ENCODE data around the gene PLSCR5. TPM values are rescaled to one million over a fixed set of nuclear protein-coding genes. Genes with fewer than 3 reads are reported as not detected.

PLSCR5 gene
- total RNA-seq, 1 experiment from 2014 or later: not detected

DNA sequence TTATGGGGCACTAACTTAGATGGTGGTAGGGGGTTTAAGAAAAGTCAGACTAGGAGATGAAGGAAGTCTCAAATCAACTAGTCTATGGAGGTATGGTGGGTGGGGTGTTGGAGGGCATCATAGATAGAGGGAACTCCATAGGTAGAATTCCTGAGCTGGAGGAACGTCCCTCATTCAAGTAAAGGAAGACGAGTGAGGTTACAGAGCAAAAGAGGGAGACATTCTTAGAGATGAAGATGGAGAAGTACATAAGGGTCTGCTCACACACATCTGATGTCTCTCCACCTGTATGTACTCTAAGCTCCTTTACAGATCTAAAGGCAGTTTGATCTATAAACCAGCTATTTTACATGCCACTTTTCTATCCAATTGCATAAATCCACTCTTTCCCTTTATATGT is 62.2 kb downstream of the PLSCR5 start:
- H2AFZ ChIP-seq: no peak overlapping the region
- H3K4me2 ChIP-seq: peak overlapping the region; percentile 77
- H3K27me3 ChIP-seq (ENCODE audit: insufficient read depth, low read depth): no peaks in the 10 kb centered on the region
- peaks cover 26% of the 10 kb centered on the region for H3K4me1 ChIP-seq (replicated peaks; ENCODE audit: insufficient read depth)
- H3K27ac ChIP-seq: peak overlapping the region; percentile 95; the same call in 1 of the 2 replicates
- 0 out of 2 replicates have a peak, but pooled peaks cover 5% of the 10 kb centered on the region for H3K36me3 ChIP-seq (ENCODE audit: low read depth)
- no peaks in the 10 kb centered on the region for H3K9me2 ChIP-seq (ENCODE audit: insufficient read depth)
- TSS peak; percentile 69 for BruUV-seq (replicated peaks)
- H4K20me1 ChIP-seq (ENCODE audit: insufficient read depth): no peaks in the 10 kb centered on the region; the same call in 1 of the 2 replicates
- 0 out of 2 replicates have a peak, but pooled peaks cover 6% of the 10 kb centered on the region for H3F3A ChIP-seq (ENCODE audit: insufficient read depth, low read depth)
- TF ChIP-seq EZH2 (IDR thresholded peaks at IDR 0.05; ENCODE audit: low read depth): no peak
- TF ChIP-seq, protein P1, sequence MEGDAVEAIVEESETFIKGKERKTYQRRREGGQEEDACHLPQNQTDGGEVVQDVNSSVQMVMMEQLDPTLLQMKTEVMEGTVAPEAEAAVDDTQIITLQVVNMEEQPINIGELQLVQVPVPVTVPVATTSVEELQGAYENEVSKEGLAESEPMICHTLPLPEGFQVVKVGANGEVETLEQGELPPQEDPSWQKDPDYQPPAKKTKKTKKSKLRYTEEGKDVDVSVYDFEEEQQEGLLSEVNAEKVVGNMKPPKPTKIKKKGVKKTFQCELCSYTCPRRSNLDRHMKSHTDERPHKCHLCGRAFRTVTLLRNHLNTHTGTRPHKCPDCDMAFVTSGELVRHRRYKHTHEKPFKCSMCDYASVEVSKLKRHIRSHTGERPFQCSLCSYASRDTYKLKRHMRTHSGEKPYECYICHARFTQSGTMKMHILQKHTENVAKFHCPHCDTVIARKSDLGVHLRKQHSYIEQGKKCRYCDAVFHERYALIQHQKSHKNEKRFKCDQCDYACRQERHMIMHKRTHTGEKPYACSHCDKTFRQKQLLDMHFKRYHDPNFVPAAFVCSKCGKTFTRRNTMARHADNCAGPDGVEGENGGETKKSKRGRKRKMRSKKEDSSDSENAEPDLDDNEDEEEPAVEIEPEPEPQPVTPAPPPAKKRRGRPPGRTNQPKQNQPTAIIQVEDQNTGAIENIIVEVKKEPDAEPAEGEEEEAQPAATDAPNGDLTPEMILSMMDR (conservative IDR thresholded peaks at IDR 0.05): no peak
- POLR2A ChIA-PET (ENCODE audit: unreplicated experiment): interaction anchor here (0.6 kb wide), 1 partner anchor 11 kb away, joined by 3 read pairs; no protein-coding TSS in a partner anchor
- peaks cover 41% of the 10 kb centered on the region for H3K79me2 ChIP-seq (ENCODE audit: low read depth)
- H3K9me3 ChIP-seq (ENCODE audit: insufficient read depth, low read depth): no peaks in the 10 kb centered on the region
- CTCF ChIA-PET: no interaction called here
- intact Hi-C loops (cut with micrococcal nuclease; ENCODE audit: unreplicated experiment): loop anchor here (2.0 kb wide), 1 partner anchor 22 kb away; no protein-coding TSS in a partner anchor
- peak overlapping the region; percentile 98 for H3K4me3 ChIP-seq
- DNase-seq: no peak

DNA sequence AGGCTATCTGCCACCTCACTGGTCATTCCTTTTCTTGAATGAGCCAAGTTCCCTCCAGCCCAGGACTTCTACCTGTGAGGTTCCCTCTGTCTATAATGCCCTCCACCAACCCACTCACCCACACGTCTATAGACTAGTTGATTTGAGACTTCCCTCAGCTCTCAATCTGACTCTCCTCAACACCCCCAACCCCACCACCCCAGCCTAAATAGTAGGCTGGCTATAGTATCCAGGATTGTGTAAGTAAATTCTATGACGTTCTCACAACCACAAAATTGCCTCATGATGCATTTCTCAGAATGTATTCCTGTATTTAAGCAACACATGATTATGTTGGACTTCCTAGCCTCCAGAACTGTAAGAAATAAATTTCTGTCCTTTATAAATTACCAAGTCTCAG is 63.0 kb downstream of the PLSCR5 start:
- Histone ChIP-seq H3F3A (ENCODE audit: insufficient read depth, low read depth) (0 out of 2 replicates have a peak, but pooled peaks cover 6% of the 10 kb centered on the region), H3K79me2 (ENCODE audit: low read depth) (peaks cover 49% of the 10 kb centered on the region), H3K27me3 (ENCODE audit: insufficient read depth, low read depth) (no peaks in the 10 kb centered on the region), H4K20me1 (ENCODE audit: insufficient read depth) (no peaks in the 10 kb centered on the region; the same call in 1 of the 2 replicates), H3K9me3 (ENCODE audit: insufficient read depth, low read depth) (no peaks in the 10 kb centered on the region), H3K4me3 (no peak overlapping the region; the same call in 1 of the 2 replicates), H3K36me3 (ENCODE audit: low read depth) (peaks cover 10% of the 10 kb centered on the region; the same call in 1 of the 2 replicates), H2AFZ (no peak overlapping the region), H3K27ac (no peak overlapping the region), H3K4me2 (peak overlapping the region; percentile 77), H3K9me2 (ENCODE audit: insufficient read depth) (no peaks in the 10 kb centered on the region), H3K4me1 (replicated peaks; ENCODE audit: insufficient read depth) (peaks cover 26% of the 10 kb centered on the region)
- CTCF ChIA-PET: no interaction called here
- DNase-seq: no peak
- POLR2A ChIA-PET (ENCODE audit: unreplicated experiment): no interaction called here
- no peak for TF ChIP-seq EZH2 (IDR thresholded peaks at IDR 0.05; ENCODE audit: low read depth)
- TF ChIP-seq, protein P1 (conservative IDR thresholded peaks at IDR 0.05): no peak
- intact Hi-C loops (cut with micrococcal nuclease; ENCODE audit: unreplicated experiment): loop anchor here (2.0 kb wide), 1 partner anchor 21 kb away; no protein-coding TSS in a partner anchor
- no TSS peak for BruUV-seq (replicated peaks)

DNA sequence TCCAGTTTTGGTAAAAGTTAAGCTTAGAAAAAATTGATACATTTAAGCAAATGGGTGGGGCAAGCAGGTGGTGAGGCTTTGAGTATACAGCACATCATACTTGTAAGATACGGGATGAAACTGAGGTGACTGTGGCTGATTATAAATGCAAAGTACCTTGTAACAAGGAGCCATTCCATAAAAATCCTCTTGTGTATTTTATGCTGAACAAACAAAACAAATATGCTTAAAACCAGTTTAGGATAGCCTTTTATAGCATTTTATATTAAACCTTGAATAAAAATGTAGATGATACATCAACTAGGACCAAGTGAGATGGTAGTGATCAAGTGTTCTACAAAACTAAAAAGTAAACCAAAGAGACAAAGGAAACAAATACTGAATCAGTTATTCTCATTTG is 64.2 kb downstream of the PLSCR5 start:
- H3K4me2 ChIP-seq: 0 out of 2 replicates have a peak overlapping the region, but pooled peaks have one; percentile 77
- intact Hi-C loops (cut with micrococcal nuclease; ENCODE audit: unreplicated experiment): no loop called here
- peaks cover 10% of the 10 kb centered on the region; the same call in 1 of the 2 replicates for H3K36me3 ChIP-seq (ENCODE audit: low read depth)
- H3K79me2 ChIP-seq (ENCODE audit: low read depth): peaks cover 49% of the 10 kb centered on the region
- no peak for DNase-seq
- BruUV-seq (replicated peaks): no TSS peak
- POLR2A ChIA-PET (ENCODE audit: unreplicated experiment): interaction anchor here (0.5 to 0.7 kb wide), 2 partner anchors 15 to 34 kb away, joined by 3 to 4 read pairs; no protein-coding TSS in a partner anchor
- no peak overlapping the region for H3K4me3 ChIP-seq
- H4K20me1 ChIP-seq (ENCODE audit: insufficient read depth): no peaks in the 10 kb centered on the region; the same call in 1 of the 2 replicates
- peaks cover 26% of the 10 kb centered on the region for H3K4me1 ChIP-seq (replicated peaks; ENCODE audit: insufficient read depth)
- H3F3A ChIP-seq (ENCODE audit: insufficient read depth, low read depth): 0 out of 2 replicates have a peak, but pooled peaks cover 6% of the 10 kb centered on the region
- no peaks in the 10 kb centered on the region for H3K9me3 ChIP-seq (ENCODE audit: insufficient read depth, low read depth)
- no peaks in the 10 kb centered on the region for H3K9me2 ChIP-seq (ENCODE audit: insufficient read depth)
- CTCF ChIA-PET: no interaction called here
- H3K27ac ChIP-seq: no peak overlapping the region
- no peaks in the 10 kb centered on the region for H3K27me3 ChIP-seq (ENCODE audit: insufficient read depth, low read depth)
- H2AFZ ChIP-seq: no peak overlapping the region
- TF ChIP-seq, protein P1 (conservative IDR thresholded peaks at IDR 0.05): no peak
- TF ChIP-seq EZH2 (IDR thresholded peaks at IDR 0.05; ENCODE audit: low read depth): no peak
